ENCODE results near the gene COA6.
A peak's percentile ranks its signal among the peaks of the same experiment; 100 is the strongest.

COA6 gene

DNA sequence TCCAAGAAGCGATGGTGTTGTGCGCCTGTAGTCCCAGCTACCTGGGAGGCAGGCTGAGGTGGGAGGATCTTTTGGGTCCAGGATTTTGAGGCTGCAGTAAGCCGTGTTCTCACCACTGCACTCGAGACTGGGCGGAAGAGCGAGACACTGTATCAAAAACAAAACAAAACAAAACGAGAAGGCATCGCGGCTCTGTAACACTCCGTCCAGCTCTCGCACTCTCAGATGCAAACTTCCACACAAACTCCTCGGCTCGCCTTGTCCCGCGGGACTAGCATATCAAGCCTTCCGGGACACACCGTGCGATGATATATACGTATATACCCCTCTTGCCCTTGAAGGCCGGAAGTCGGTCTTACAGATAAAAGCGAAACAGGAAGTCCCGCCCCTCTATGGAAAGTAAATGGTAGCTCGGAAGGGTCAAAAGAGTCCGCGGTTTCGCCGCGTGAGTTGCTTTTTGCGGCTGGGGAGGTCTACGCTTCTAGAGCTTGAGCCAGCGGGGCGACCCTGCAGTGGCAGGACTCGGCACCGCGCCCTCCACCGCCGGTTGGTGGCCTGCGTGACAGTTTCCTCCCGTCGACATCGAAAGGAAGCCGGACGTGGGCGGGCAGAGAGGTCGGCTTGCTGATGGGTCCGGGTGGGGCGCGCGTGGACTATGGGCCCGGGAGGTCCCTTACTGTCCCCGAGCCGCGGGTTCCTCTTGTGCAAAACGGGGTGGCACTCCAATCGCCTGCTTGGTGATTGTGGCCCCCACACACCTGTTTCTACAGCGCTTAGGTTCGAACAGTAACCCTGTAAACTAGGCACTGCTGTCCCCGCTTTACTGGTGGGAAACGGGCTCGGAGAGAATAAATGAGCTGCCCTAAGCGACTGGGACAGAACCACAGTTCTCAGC lies at the start of gene COA6:
Gene COA6 (plus strand): TSS at position 393 of the 895 bp plus-strand sequence. CDS start 11 bp downstream, at position 404.
- peaks cover 3 to 25% (median 21%) of the 10 kb centered on the region in 5 donors for H3K36me3 ChIP-seq (ENCODE audit: control insufficient read depth in 5 of 5, insufficient read depth in 5 of 5, low read length in 5 of 5)
- peaks cover 0 to 5% (median 0%) of the 10 kb centered on the region in 5 donors for H3K27me3 ChIP-seq (ENCODE audit: control insufficient read depth in 5 of 5, insufficient read depth in 4 of 5, low read length in 5 of 5)
- H3K4me1 ChIP-seq (ENCODE audit: control insufficient read depth in 5 of 5, insufficient read depth in 5 of 5, low read length in 5 of 5) = peaks cover 0 to 23% (median 19%) of the 10 kb centered on the region in 5 donors
- peak within 1 kb of the TSS; percentile 90 to 100 (median 98) for H3K4me3 ChIP-seq (ENCODE audit: low read depth in 1 of 5, low read length in 5 of 5)
- no peaks in the 10 kb centered on the region for H3K9me3 ChIP-seq (ENCODE audit: control insufficient read depth in 5 of 5, low read length in 5 of 5)
- peak within 1 kb of the TSS; percentile 94 for H3K27ac ChIP-seq (ENCODE audit: low read depth, low read length)
- H3K9ac ChIP-seq (ENCODE audit: low read length in 5 of 5) = peak within 1 kb of the TSS; percentile 92 to 99 (median 97)

- H3K4me3 ChIP-seq (ENCODE audit: low read depth in 1 of 5, low read length in 5 of 5) = no peak overlapping the region
- H3K9ac ChIP-seq (ENCODE audit: low read length in 5 of 5) = no peak overlapping the region
- peaks cover 0 to 11% (median 7%) of the 10 kb centered on the region in 5 donors for H3K4me1 ChIP-seq (ENCODE audit: control insufficient read depth in 5 of 5, insufficient read depth in 5 of 5, low read length in 5 of 5)
- H3K36me3 ChIP-seq (ENCODE audit: control insufficient read depth in 5 of 5, insufficient read depth in 5 of 5, low read length in 5 of 5) = no peaks in the 10 kb centered on the region
- H3K27ac ChIP-seq (ENCODE audit: low read depth, low read length) = no peak overlapping the region
- peaks cover 16 to 32% (median 20%) of the 10 kb centered on the region in 5 donors for H3K27me3 ChIP-seq (ENCODE audit: control insufficient read depth in 5 of 5, insufficient read depth in 4 of 5, low read length in 5 of 5)
- no peaks in the 10 kb centered on the region for H3K9me3 ChIP-seq (ENCODE audit: control insufficient read depth in 5 of 5, low read length in 5 of 5)
Measured at GRCh38 chr1:234324821-234325220, 48.4 kb upstream of the COA6 start.

DNA sequence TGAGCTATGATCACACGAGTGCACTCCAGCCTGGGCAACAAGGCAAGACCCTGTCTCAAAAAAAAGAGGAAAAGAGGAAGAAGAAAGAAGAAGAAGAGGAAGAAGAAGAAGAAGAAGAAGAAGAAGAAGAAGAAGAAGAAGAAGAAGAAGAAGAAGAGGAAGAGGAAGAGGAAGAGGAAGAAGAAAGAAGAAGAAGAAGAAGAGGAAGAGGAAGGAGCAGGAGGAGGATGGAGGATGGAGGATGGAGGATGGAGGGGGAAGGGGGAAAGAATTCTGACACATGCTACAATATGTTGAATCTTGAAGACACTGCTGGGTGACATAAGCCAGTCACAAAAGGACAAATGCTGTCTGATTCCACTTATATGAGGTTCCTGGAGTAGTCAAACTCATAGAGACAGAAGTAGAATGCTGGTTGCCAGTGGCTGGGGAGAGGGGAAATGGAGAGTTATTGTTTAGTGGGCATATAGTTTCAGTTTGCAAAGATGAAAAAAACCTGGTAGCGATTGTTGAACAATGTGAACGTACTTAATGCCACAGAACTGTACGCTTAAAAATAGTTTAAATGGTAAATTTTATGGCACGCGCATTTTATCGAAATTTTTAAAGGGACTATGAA lies 47.3 kb upstream of the COA6 start:
- H3K27me3 ChIP-seq (ENCODE audit: control insufficient read depth in 5 of 5, insufficient read depth in 4 of 5, low read length in 5 of 5) = peaks cover 15 to 25% (median 18%) of the 10 kb centered on the region in 5 donors
- no peak overlapping the region for H3K27ac ChIP-seq (ENCODE audit: low read depth, low read length)
- H3K4me3 ChIP-seq (ENCODE audit: low read depth in 1 of 5, low read length in 5 of 5) = peak overlapping the region in 4 of 5 donors; percentile 43 to 53 (median 47)
- H3K9ac ChIP-seq (ENCODE audit: low read length in 5 of 5) = peak overlapping the region in 1 of 5 donors; percentile 13
- H3K4me1 ChIP-seq (ENCODE audit: control insufficient read depth in 5 of 5, insufficient read depth in 5 of 5, low read length in 5 of 5) = peaks cover 0 to 11% (median 7%) of the 10 kb centered on the region in 5 donors
- no peaks in the 10 kb centered on the region for H3K36me3 ChIP-seq (ENCODE audit: control insufficient read depth in 5 of 5, insufficient read depth in 5 of 5, low read length in 5 of 5)
- H3K9me3 ChIP-seq (ENCODE audit: control insufficient read depth in 5 of 5, low read length in 5 of 5) = no peaks in the 10 kb centered on the region

- no peaks in the 10 kb centered on the region for H3K36me3 ChIP-seq (ENCODE audit: control insufficient read depth in 5 of 5, insufficient read depth in 5 of 5, low read length in 5 of 5)
- H3K4me3 ChIP-seq (ENCODE audit: low read depth in 1 of 5, low read length in 5 of 5) = peak overlapping the region in 4 of 5 donors; percentile 43 to 53 (median 47)
- peak overlapping the region in 1 of 5 donors; percentile 13 for H3K9ac ChIP-seq (ENCODE audit: low read length in 5 of 5)
- H3K27me3 ChIP-seq (ENCODE audit: control insufficient read depth in 5 of 5, insufficient read depth in 4 of 5, low read length in 5 of 5) = peaks cover 15 to 25% (median 18%) of the 10 kb centered on the region in 5 donors
- H3K27ac ChIP-seq (ENCODE audit: low read depth, low read length) = no peak overlapping the region
- peaks cover 0 to 11% (median 7%) of the 10 kb centered on the region in 5 donors for H3K4me1 ChIP-seq (ENCODE audit: control insufficient read depth in 5 of 5, insufficient read depth in 5 of 5, low read length in 5 of 5)
- H3K9me3 ChIP-seq (ENCODE audit: control insufficient read depth in 5 of 5, low read length in 5 of 5) = no peaks in the 10 kb centered on the region
Measured at GRCh38 chr1:234326497-234327366, 46.5 kb upstream of the COA6 start.

DNA sequence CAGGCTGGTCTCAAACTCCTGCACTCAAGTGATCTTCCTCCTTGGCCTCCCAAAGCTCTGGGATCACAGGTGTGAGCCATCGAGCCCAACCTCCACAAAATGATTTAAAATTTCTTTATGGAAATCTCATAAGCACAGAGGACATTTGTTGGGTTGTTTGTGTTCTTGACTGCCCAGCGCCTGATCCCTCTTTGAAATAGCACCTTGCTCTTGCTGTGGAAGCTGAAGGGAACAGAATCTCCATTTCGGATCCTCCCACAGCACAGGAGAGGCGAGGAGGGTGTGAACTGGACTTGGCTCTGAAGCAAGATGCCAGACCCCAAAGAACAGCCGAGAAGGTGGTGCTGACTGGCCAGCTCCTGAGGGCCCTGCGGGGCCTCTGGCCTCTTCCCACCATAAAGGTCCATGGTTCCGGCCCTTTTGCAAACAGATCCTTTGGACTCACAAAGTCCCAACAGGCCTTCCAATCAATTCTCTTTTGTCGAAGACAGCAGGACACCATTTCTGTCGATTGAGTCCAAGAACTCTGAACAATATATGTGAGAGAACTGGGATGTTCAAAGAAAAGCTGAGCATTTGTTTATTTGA lies 45.6 kb upstream of the COA6 start:
- Histone ChIP-seq H3K36me3 (ENCODE audit: control insufficient read depth in 5 of 5, insufficient read depth in 5 of 5, low read length in 5 of 5) (no peaks in the 10 kb centered on the region), H3K4me1 (ENCODE audit: control insufficient read depth in 5 of 5, insufficient read depth in 5 of 5, low read length in 5 of 5) (peaks cover 0 to 11% (median 7%) of the 10 kb centered on the region in 5 donors), H3K4me3 (ENCODE audit: low read depth in 1 of 5, low read length in 5 of 5) (no peak overlapping the region), H3K27me3 (ENCODE audit: control insufficient read depth in 5 of 5, insufficient read depth in 4 of 5, low read length in 5 of 5) (peaks cover 15 to 21% (median 17%) of the 10 kb centered on the region in 5 donors), H3K27ac (ENCODE audit: low read depth, low read length) (no peak overlapping the region), H3K9ac (ENCODE audit: low read length in 5 of 5) (no peak overlapping the region), H3K9me3 (ENCODE audit: control insufficient read depth in 5 of 5, low read length in 5 of 5) (no peaks in the 10 kb centered on the region)

- no peak overlapping the region for H3K4me3 ChIP-seq (ENCODE audit: low read depth in 1 of 5, low read length in 5 of 5)
- peaks cover 0 to 3% (median 0%) of the 10 kb centered on the region in 5 donors for H3K9me3 ChIP-seq (ENCODE audit: control insufficient read depth in 5 of 5, low read length in 5 of 5)
- peaks cover 0 to 11% (median 7%) of the 10 kb centered on the region in 5 donors for H3K4me1 ChIP-seq (ENCODE audit: control insufficient read depth in 5 of 5, insufficient read depth in 5 of 5, low read length in 5 of 5)
- no peaks in the 10 kb centered on the region for H3K36me3 ChIP-seq (ENCODE audit: control insufficient read depth in 5 of 5, insufficient read depth in 5 of 5, low read length in 5 of 5)
- no peak overlapping the region for H3K9ac ChIP-seq (ENCODE audit: low read length in 5 of 5)
- H3K27ac ChIP-seq (ENCODE audit: low read depth, low read length) = no peak overlapping the region
- H3K27me3 ChIP-seq (ENCODE audit: control insufficient read depth in 5 of 5, insufficient read depth in 4 of 5, low read length in 5 of 5) = peaks cover 0 to 3% (median 2%) of the 10 kb centered on the region in 5 donors
Measured at GRCh38 chr1:234330843-234331215, 42.4 kb upstream of the COA6 start.

DNA sequence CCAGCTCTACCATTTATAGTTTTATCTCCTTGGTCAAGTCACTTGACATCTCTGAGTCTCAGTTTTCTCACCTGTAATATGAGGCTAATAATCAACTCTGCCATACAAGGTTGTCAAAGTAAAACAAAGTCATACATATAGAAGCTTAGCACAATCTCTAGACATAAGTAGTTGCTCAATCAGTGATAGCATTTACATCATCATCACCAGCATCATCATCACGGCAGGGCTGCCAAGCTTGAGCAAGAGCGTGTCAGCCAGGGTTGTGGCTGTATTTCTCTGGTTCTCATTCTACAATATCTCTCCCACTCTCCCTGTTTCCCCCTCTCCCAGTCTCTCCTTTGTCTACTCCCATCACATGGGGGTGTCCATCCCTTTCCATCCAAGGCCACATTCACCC lies 41.7 kb upstream of the COA6 start:
- H3K27ac ChIP-seq (ENCODE audit: low read depth, low read length) = no peak overlapping the region

DNA sequence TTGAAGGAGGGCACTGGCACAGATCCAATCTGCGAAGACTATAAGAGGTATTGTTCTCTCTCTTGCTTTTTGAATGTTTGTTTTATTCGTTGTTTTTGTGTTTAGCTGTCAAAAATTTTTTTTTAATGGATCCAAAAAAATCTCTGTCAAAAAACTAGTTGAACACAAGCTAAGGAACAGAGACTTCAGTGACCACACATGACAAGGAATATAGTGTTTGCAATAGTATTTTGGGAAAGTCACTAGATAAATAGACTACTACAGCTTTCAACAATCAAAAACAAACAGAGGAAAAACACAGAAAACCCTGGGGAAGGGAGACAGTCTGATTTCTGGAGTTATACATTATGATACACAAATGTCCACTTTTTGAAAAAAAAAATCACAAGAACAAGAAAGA lies 36.9 kb upstream of the COA6 start:
- peaks cover 6 to 33% (median 18%) of the 10 kb centered on the region in 5 donors for H3K9me3 ChIP-seq (ENCODE audit: control insufficient read depth in 5 of 5, low read length in 5 of 5)
- no peak overlapping the region for H3K9ac ChIP-seq (ENCODE audit: low read length in 5 of 5)
- H3K36me3 ChIP-seq (ENCODE audit: control insufficient read depth in 5 of 5, insufficient read depth in 5 of 5, low read length in 5 of 5) = no peaks in the 10 kb centered on the region
- H3K4me1 ChIP-seq (ENCODE audit: control insufficient read depth in 5 of 5, insufficient read depth in 5 of 5, low read length in 5 of 5) = no peaks in the 10 kb centered on the region
- H3K4me3 ChIP-seq (ENCODE audit: low read depth in 1 of 5, low read length in 5 of 5) = no peak overlapping the region
- H3K27me3 ChIP-seq (ENCODE audit: control insufficient read depth in 5 of 5, insufficient read depth in 4 of 5, low read length in 5 of 5) = no peaks in the 10 kb centered on the region
- no peak overlapping the region for H3K27ac ChIP-seq (ENCODE audit: low read depth, low read length)

More for the DNA sequence above, 41.7 kb upstream of the COA6 start:
- no peak overlapping the region for H3K9ac ChIP-seq (ENCODE audit: low read length in 5 of 5)
- H3K4me3 ChIP-seq (ENCODE audit: low read depth in 1 of 5, low read length in 5 of 5) = no peak overlapping the region
- H3K9me3 ChIP-seq (ENCODE audit: control insufficient read depth in 5 of 5, low read length in 5 of 5) = peaks cover 0 to 10% (median 6%) of the 10 kb centered on the region in 5 donors
- H3K27me3 ChIP-seq (ENCODE audit: control insufficient read depth in 5 of 5, insufficient read depth in 4 of 5, low read length in 5 of 5) = peaks cover 0 to 3% (median 2%) of the 10 kb centered on the region in 5 donors
- peaks cover 0 to 7% (median 6%) of the 10 kb centered on the region in 5 donors for H3K4me1 ChIP-seq (ENCODE audit: control insufficient read depth in 5 of 5, insufficient read depth in 5 of 5, low read length in 5 of 5)
- no peaks in the 10 kb centered on the region for H3K36me3 ChIP-seq (ENCODE audit: control insufficient read depth in 5 of 5, insufficient read depth in 5 of 5, low read length in 5 of 5)

- Histone ChIP-seq H3K36me3 (ENCODE audit: control insufficient read depth in 5 of 5, insufficient read depth in 5 of 5, low read length in 5 of 5) (no peaks in the 10 kb centered on the region), H3K9me3 (ENCODE audit: control insufficient read depth in 5 of 5, low read length in 5 of 5) (peaks cover 6 to 33% (median 18%) of the 10 kb centered on the region in 5 donors), H3K27ac (ENCODE audit: low read depth, low read length) (no peak overlapping the region), H3K4me1 (ENCODE audit: control insufficient read depth in 5 of 5, insufficient read depth in 5 of 5, low read length in 5 of 5) (no peaks in the 10 kb centered on the region), H3K27me3 (ENCODE audit: control insufficient read depth in 5 of 5, insufficient read depth in 4 of 5, low read length in 5 of 5) (no peaks in the 10 kb centered on the region), H3K4me3 (ENCODE audit: low read depth in 1 of 5, low read length in 5 of 5) (no peak overlapping the region), H3K9ac (ENCODE audit: low read length in 5 of 5) (no peak overlapping the region)
Measured at GRCh38 chr1:234337233-234337632, 36.0 kb upstream of the COA6 start.
